HG03097 (cell line): ENCODE measurements around the gene MAGEL2.

Experiments used
- ATAC-seq: cut with Tn5 transposase; IDR thresholded peaks from one replicate; pipeline ENCODE4 v1.9.1; 2021; ENCODE audit not compliant: unreplicated experiment, low FRiP score

MAGEL2 gene

DNA sequence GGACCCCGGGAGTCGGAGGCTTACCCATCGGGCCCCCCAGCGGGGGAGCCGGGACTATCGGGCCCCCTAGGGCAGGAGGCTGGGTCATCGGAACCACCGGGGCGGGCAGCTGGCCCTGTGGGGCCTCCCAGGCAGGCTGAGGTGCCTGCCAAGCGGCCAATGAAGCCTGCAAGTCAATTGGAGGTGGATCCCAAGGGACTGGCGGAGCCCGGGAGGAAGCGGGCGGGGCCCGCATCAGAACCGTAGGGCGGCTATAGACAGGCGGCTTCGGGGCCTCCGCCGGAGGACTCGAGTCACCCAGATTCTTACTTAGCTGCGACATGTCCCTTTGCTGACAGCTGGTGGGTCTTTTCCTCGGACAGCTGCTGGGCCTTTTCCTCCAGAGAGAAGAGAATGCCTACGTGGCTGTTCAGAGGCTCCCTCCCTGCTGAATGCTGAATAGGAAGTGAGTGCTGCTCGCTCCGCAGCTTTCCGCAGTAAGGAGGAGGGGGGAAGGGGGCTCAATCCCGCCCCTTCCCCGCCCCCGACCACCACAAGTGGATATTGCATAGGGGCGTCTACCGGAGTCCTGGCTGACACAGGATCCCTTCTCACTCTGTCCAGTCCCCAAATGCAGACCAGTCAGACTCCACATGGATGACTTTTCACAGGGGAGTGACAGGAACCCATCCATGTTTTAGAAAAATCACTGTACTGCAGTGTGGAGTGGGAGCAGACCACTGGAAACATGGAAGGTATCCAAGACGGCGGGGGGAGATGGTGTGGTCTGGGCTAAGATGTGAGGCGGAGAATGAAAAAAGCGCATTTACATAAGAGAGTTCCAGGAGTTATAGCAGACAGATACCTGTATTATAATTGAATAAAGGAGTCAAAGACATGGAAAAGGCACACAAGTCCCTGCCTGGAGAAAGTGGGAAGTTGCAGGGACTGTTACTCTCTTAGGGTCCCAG is at the start of gene MAGEL2:
TSS of gene MAGEL2 (minus strand) at position 447 of the 950 bp plus-strand sequence. CDS start at position 322, 125 bp downstream.
- ATAC-seq = no peak

DNA sequence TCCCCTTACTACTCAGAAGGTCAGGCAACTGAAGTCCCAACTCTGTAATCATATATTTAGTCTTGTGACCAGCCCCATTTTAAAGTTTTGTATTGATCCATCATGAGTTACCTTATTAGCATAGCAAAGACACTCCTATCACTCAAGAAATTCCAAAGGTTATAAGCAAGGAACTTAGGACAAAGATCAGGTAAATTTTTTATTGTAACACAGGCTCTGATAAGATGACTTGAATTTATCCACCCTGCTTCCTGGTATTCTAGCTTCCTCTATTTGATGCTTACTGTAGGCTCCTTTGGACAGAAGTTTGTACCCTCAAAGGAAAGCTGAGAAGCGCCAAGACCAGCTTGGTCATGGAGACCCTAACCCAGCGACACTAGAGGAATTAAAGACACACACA is 47.6 kb upstream of the MAGEL2 start:
- no peak for ATAC-seq

DNA sequence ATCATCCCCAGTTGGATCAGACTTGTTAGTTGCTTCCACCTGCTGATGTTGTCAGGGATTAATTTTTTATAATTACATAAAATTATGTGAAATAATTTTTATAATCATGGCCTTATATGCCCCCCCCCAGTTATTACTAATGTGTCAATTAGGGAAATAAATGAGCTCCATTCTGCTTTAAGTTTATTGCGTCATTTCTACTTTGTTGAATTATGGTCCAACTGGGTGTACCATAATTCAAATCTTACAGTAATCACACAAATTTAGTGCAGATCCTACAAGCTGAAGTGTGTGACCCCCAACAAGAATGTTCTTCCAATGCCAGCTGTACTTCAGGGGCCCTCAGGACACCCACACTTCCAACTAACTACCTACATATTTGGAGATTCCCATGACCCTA is 46.9 kb upstream of the MAGEL2 start:
- ATAC-seq = no peak

DNA sequence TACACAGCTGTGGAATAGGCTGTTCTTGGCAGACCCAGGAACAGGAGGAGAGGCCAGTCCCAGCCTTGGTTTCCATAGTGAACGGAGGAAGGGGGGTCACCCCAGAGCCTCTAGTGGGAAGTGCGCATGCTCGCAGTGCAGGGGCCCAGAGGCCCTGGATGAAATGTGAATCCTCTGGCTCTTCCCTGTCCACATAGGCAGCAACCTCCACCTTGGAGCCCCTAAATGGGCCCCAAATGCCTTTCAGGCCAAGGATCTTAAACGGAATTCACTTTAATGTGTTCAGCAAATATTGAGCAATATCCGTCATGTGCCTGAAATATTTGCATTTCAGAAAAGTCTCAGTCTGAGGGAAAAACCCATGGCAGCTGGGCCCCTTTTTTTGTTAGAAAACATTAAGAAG is 42.8 kb upstream of the MAGEL2 start:
- ATAC-seq = no peak

DNA sequence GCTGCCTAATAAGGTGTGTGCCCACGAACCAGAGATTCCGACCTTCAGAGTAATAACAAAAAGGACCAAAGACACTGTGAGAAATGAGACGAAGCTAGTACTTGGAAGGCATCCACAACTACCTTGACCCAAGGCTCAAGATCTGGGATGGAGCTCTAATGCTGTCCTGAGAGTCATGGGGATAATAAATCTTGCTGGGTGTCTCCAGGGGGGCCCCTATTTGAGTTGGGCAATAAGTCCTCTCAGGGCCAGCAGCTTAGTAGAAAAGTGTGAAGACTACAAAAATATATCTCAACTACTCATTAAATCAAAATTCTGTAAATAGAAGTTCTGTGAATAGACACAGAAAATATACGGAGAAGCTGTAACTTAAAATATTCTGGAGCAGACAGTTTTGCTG is 42.3 kb upstream of the MAGEL2 start:
- ATAC-seq = no peak

DNA sequence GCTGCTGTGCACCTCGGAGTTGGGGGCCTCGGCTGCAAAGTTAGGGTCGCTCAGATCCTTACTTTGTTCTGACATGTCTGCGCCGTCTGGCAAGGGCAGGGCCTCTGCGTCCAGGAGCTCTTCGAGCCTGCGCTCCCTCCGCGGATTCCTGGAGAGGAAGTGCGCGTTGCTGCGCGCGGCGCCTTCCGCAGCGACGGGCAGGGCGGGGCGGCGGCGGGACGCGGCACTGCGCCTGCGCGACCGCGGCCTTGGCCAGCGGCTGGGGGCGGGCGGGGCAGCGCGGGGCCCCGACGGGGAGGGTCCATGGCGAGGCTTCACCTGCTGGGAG is 39.4 kb upstream of the MAGEL2 start, which contains the start of gene NDN:
TSS of gene NDN (minus strand) at position 163 of the 328 bp plus-strand sequence. CDS start at position 75, 88 bp downstream.
- ATAC-seq = no peak

DNA sequence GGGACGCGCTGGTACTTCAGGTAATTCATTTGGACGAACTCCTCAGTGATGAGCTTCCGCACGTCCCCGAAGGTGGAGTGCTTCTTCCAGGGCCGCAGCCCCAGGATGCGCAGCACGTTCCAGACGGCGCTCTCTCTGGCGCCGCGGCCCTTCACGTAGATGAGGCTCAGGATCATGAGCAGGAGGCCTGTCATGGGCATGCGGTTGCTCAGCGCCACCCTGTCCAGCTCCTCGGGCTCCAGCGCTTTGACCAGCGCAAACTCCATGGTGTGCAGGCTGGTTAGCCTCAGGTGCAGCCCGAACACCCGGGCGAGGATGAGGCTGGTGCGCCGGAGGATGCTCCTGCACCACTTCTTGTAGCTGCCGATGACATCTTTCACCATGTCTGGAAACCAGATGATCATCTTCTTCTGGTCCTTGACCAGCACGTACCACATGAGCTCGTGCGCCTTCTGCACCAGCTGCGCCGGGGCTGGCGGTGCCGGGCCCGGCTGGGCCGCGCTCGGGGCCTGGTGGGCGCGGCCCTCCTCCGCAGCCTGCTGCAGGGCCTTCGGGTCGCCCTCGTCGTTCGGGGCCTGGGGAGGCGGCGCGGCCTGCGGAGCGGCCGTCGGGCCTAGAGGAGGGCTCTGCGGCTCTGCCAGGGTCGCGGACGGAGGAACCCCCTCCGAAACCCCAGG is 38.9 kb upstream of the MAGEL2 start:
- ATAC-seq = no peak

DNA sequence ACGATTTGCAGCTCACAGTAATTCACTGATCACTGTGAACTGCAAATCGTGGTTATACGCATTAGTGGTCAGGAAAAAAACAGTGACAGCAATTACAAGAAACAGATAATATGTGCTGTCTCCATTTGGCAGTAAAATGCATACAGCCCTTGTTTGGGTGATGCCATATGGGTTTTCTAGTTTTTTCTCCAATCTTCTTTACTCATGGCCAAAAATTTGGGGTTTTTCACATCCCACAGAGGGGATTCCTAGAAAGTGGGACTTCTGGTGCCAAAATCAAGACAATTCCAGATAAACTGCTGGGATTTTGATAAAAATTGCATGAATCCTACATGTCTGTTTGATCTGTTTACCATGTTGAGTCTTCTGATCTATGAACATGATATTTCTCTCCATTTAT is 23.8 kb upstream of the MAGEL2 start:
- no peak for ATAC-seq

DNA sequence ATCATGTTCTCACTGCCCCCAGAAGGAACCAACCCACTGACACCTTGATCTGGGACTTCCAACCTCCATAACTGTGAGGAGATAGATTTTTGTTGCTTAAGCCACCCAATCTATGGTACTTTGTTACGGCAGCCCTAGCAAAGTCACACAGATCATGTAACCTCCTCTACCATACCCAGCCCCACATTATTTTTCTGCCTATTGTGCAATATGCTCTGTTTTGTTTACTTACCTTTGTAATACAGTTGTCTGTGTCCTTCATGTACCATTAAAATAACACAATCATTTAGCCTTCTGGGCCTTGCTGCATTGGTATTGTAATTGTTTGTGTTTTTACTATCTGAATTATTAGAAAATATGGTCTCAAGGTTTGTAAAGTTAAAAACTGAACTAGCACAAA is 23.3 kb upstream of the MAGEL2 start:
- ATAC-seq = no peak

DNA sequence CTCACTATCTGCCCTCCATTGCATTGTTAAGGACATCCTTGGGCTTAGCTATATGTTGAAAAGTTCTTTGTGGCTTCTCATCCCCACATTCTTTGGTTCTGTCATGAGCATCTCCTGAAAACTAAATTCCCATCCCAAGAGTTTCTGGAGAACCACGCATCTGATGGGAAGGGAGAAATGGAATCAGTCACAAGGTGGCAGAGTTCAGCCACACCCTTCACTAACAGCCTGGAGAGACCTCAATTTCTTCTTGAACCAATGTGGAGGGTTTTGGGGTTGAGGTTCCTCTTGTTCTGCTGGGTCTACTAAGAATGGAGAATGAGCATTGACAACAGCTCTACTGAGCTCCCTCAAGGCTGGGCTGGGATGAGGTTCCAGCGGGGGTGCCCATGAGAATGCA is 15.6 kb upstream of the MAGEL2 start:
- no peak for ATAC-seq

DNA sequence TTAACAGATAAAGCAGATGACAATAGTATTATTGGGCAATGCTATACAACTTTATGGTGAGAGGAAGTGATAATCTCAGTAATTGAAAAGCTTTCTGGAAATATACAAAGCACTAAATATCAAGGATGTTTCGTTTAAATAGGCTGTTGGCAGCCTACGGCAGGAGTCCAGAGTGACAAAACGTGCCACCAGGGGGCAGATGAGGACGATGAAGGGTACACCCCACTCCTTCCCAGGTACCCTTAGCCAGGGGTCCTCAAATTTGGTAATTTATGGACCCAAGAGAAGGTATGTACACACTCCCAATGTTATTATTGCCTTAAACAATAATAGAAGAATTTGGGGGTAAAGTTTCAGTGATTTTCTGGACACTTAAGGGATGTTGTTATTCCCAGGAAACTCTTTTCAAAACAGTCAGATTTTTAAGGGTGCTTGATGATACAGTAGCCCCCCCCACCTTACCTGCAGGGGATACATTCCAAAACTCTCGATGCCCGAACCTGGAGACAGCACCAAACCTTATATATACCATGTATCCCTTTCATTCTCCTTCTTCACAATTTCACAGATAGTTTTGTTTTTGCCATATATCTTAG is 1.4 kb upstream of the MAGEL2 start:
- ATAC-seq = no peak

DNA sequence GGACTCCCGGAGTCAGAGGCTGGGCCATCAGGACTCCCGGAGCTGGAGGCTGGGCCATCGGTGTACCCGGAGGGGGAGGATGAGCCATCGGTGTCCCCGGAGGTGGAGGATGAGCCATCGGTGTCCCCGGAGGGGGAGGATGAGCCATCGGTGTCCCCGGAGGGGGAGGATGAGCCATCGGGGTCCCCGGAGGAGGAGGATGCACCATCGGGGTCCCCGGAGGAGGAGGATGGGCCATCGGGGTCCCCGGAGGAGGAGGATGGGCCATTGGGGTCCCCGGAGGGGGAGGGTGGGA is 719 bp downstream of the MAGEL2 start:
- no peak for ATAC-seq

DNA sequence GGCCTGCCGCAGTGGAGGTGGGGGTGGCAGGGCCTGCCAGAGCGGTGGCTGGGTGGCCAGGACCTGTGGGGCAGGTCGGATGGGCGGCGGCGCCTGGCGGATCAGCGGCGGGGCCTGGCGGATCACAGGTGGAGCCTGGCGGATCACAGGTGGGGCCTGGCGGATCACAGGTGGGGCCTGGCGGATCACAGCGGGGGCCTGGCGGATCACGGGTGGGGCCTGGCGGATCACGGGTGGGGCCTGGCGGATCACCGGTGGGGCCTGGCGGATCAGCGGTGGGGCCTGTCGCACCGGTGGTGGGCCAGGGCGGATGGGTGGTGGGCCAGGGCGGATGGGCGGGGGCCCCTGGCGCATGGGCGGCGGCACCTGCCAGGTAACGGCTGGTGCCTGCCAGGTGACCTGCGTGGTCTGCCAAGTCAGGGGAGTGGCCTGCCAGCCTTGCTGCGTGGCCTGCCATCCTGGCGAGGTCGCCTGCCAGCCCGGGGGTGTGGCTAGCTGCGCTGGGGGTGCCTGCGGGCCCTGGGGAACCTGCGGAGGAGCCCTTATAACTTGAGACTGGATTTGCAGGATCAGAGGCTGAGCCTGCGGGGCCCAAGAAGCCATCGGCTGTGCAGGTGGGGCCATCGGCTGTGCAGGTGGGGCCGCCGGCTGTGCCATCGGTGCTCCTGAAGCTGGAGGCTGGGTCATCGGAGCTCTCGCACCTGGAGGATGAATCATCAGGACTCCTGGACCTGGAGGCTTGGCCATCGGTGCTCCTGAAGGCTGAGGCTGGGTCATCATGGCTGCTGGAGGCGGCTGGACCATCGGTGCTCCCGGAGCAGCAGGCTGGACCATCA is 1.3 kb downstream of the MAGEL2 start:
- ATAC-seq = no peak

DNA sequence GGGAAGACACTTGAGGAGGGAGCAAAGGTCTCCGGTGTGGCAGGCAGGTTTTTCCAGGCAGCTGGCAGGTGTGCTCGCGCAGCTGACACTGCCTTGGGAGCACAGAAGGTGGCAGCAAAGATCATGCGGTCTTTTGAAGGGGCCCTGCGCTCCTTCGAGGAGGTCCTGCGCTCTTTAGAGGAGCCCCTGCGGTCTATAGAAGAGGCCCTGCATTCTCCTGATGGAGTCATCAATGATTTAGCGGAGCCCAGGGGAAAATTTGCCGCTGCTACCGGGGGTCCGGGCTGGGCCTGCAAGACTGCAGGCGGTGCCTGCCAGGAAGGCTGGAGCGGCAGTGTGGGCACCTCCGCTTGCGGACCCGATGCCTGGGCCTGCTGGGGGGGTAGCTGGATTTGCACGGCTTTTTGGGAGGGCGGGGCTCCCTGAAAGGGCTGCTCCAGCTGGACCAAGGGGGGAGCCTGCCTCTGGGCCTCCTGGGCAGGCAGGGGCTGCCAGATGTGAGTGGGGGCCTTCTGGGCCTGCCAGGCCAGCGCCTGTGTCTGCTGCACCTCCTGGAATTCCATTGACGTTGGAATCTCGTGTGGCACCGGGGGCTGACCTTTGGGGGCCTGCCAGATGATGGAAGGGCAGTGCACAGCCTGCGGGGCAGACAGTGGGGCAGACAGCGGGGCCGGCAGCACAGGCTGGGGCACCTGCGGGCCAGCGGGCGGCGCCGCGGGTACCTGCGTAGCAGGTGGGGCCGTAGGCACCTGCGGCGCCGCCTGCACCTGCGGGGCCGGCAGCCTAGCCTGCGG is 2.1 kb downstream of the MAGEL2 start:
- no peak for ATAC-seq

DNA sequence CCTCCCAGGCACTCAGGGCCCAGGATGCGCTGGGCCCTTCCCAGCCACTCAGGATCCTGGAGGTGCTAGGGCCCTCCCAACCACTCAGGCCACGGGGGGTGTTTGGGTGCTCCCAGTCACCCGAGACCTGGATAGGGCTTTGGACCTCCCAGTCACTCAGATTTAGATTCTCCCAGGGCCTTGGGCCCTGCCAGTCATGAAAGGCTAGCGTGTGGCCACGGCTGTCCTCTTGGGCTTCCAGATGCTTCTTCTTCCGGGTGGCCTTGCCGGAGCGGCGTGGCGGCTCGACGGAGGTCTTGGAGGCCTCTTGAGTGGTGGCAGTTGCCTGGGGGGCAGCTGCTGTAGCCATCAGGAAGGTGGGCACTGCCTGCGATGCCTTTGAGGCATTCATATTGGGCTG is 2.8 kb downstream of the MAGEL2 start:
- no peak for ATAC-seq

DNA sequence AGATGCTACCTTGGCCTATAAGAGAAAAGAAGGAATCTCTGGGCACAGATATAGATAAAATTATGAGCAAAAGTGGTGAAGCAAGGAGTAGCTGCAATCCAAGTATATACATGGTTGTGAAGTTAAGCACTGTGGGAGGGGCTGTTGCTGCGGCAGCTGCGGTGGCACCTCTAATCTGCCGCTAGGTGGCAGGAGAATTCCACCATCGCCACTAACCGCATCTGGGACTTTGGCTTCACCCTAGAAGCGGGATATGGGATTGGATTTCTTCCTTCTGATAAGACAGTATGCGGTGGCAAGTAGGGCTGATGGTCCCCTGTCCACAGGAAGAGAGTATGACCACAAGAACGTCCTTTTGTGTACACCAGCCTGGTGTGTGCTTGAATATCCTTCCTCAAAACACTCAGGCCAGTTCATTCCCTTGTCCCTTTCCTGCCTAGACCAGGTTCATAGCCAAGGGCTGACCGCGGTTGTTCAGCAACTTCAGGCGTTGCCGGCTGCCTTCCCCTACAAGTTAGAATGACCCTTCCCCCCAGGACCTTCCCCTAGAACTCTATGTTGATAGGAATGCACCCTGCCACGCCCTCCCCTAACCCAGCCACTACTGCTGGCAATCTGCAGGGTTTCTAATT is 5.1 kb downstream of the MAGEL2 start:
- no peak for ATAC-seq

DNA sequence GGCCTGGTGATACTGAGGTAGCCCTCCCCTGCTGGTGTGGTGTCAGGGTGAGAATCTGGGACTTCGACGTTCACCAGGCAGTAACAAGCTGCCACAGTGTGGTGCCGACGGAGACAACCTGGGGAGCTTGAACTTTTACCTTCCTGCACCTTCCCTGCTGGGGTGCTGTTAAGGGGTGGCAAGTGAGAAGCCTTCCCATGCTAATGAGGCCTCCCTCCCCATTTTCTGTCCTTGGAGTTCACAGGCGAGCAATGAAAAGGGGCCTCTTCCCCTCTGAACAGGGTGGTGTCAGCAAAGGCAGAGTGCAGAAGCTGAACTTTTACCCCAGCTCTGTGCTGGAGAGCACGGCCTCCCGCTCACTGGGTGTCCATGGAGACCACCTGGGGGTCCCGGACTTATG is 13.5 kb downstream of the MAGEL2 start:
- ATAC-seq = no peak

DNA sequence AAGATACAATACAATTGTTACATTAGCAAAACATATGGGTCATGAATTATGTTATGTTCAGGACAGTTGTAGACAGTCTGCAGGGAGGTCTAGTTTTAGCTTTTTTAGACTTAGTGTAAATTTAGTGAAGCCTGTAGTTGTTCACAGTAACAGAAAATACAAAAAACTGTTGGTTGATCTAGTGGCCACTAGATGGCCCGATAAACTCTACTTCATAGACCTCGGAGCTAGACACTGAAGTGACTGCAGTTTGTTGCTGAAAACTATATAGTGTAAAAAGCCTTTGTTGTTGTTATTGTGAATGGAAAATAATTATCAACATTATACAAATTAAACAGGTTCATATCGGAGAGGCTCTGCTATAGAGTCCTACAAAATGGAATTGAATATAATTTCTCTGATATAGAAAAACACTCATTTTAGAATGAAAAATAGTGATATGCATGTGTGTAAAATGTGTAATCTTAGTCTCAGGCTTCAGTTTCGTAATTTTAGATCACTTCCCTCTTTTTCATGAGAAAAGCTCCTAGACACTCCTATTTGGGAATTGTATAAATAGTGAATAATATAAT is 18.3 kb downstream of the MAGEL2 start:
- no peak for ATAC-seq

DNA sequence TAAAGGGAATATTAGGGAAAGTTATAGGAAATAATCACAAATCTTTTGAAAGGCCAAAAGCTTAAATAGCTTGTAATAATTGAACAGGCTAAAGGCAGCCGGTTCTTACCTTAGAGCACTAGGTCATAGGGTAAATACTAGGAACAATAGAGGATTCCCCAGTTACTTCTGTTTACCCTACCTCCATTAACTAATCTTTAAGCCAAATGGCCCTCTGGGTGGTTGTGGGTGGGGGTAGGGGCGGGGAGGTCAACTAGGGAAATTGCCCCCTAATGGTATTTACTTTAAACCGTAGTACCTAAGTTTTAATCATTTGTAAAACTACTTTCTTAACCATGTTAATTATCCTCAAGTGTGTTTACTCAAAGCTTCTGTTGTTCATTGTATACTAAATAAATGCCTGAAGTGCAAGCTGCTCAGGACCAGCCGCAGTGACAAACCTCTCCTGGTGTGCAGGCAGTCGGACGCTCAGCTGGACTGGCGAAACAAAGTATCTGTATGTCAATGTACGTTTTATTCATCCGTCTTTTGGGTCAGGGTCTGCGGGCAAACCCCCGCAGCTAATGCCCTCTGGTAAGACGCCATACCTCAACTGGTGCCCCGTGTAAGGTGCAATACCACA is 18.9 kb downstream of the MAGEL2 start:
- no peak for ATAC-seq
